ENCODE measurements around the gene ZBTB47. TPM values are rescaled to one million over a fixed set of nuclear protein-coding genes. Genes with fewer than 3 reads are reported as not detected.

The ZBTB47 gene
- total RNA-seq, 1 donor from 2014 or later: 13.3 TPM

DNA sequence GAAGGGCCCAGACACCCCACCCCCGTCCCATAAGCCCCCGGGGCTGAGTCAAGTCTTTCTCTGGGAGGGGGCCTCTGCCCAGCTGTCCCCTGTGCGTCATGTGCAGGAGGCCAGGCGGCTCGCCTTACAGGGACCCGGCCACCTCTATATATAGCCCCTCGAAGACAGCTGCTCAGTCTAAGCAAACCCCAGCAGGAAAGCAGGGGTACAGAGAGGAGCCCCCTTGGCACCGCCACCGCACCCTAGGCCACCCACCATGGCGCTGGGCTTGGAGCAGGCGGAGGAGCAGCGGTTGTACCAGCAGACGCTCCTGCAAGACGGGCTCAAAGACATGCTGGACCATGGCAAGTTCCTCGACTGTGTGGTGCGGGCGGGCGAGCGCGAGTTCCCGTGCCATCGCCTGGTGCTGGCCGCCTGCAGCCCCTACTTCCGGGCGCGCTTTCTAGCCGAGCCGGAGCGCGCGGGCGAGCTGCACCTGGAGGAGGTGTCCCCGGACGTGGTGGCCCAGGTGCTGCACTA is 31.9 kb downstream of the ZBTB47 start, which contains the start of gene KLHL40:
Gene KLHL40, plus strand, starts transcription at position 175 of the 519 bp plus-strand sequence. Its CDS starts 82 bp downstream, at position 257.
- DNase-seq: no peak

DNA sequence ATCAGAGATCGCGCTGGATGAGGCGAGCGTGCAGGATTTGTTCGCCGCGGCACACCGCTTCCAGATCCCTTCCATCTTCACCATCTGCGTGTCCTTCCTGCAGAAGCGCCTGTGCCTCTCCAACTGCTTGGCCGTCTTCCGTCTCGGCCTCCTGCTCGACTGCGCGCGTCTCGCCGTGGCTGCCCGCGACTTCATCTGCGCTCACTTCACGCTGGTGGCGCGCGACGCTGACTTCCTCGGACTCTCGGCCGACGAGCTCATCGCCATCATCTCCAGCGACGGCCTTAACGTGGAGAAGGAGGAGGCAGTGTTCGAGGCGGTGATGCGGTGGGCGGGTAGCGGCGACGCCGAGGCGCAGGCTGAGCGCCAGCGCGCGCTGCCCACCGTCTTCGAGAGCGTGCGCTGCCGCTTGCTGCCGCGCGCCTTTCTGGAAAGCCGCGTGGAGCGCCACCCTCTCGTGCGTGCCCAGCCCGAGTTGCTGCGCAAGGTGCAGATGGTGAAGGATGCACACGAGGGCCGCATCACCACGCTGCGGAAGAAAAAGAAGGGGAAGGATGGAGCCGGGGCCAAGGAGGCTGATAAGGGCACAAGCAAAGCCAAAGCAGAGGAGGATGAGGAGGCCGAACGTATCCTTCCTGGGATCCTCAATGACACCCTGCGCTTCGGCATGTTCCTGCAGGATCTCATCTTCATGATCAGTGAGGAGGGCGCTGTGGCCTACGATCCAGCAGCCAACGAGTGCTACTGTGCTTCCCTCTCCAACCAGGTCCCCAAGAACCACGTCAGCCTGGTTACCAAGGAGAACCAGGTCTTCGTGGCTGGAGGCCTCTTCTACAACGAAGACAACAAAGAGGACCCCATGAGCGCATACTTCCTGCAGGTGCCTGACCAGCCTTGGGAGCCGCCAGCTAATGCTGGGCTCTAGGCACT is 32.7 kb downstream of the ZBTB47 start:
- DNase-seq: no peak

DNA sequence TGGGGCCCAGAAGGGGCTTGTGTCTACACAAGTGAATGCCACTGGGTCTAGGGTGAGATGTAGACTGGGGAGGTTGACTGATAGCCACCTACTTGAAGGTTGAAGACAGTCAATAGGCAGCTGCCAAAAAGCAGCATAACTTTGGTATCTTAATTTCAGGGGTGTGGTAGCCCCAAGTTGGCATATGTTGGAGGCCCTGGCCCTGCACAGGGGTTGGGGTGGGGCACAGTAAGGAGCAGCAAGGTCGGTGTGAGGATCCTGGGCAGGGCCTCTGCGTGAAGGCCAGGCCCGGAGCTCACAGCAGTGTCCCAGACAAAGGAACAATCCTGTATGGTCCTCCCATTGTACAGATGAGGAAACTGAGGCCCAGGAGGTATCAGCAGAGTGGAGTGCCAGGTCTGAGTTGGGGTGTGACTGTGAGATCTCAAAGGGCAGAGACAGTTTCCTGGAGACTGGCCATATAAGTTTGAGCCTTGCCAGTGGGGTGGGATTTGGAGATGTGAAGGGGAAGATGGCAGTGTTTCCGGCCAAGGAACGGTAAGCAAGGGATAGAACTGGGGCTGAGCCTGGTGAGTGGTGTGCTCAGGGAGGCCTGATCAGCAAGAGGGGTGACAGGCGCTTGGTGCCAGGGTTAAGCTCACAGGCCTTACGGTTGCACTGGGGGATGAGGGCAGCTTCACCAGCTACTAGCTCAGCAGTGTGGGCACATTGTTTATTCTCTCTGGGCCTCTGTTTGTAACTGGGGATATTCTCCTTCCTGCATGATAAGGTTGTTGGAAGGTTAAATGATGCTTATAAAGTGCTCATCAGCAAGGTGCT is 33.5 kb downstream of the ZBTB47 start:
- no peak for DNase-seq

DNA sequence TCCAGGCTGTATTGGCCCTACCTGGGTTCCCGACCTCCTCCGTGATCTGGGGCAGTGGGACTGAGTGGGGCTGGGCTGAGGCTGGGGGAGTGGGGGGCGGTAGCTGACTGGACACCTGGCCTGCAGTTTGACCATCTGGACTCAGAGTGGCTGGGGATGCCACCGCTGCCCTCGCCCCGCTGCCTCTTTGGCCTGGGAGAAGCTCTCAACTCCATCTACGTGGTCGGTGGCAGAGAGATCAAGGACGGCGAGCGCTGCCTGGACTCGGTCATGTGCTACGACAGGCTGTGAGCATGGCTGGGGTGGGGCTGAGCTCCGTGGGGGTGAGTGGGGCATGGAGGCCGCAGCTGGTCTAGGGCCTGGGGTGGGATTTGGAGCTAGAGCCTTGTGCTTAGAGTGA is 34.5 kb downstream of the ZBTB47 start:
- no peak for DNase-seq

DNA sequence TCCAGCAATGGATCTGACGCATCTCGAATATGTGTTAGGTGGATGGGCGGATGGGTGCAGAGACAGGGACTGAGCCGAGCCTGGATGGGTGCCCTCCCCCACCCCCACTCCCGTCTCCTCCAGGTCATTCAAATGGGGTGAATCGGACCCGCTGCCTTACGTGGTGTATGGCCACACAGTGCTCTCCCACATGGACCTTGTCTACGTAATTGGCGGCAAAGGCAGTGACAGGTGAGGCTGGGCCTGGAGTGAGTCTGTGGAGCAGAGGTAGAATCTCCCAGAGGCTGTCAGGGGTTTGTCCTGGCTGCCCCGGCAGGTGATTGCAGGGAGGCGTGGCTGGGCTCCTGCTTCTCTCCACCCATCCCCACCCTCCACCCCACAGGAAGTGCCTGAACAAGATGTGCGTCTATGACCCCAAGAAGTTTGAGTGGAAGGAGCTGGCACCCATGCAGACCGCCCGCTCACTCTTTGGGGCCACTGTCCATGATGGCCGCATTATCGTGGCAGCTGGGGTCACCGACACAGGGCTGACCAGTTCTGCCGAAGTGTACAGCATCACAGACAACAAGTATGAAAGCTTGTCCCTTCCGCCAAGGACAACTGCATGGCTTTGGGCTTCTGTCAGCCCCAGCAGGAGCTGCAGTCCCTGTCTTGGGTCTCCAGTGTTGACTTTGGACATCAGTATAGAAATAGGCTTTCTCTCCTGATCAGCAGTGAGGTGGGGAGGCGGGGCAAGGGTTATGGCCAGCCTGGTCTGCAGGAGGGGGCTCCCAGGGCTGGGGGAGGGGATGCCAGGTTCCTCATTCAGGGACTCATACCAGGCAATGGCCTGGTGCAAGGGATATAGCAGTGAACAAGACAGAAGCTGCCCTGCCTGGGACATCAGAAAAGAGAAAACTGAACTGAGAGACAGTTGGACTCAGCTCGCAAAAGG is 35.3 kb downstream of the ZBTB47 start:
- DNase-seq: no peak

DNA sequence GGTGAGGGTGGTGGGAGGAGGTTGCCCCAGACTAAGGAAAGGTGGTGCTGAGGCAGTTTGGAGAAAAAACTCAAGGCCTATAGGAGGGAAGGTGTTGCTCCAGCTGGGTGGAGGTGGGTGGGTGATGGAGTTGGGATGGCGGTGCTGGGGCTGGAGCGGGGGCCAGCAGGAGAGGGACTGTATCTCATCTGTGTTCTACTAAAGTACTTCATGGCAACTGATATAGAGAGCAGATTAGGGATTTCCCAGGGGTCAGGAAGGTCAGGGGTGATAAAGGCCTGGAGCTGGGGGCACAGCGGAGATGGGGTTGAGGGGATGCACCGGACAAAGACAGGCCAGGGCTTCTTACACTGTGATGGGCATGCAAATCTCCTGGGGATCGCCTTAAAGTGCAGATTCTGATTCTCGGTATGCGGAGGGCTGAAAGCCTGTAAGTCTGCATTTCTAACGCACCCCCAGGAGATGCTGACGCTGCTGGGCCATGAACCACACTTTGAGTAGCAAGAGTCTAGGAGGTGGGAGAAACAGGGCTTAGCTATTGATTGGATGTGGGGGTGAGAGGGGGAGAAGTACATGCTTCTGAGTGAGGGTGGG is 36.0 kb downstream of the ZBTB47 start:
- no peak for DNase-seq

DNA sequence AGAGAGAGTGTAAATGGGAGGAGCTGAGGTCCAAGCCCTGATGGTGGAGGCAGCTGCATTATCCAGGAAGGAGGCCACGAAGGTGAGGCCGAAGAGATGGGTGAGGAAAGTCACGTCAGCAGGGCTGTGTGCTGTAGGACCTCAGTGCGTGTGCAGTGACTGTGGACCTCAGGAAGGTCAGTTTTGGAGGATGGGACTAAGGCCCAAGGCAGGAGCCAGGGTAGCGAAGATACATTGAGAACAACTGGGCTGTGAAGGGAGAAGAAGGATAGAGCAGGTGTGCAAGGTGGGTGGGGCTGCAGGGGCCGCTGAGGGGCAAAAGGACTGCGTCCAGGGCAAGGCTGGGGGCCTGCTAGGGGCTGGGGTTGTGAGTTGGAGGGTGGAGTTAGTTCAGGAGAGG is 36.7 kb downstream of the ZBTB47 start:
- no peak for DNase-seq

DNA sequence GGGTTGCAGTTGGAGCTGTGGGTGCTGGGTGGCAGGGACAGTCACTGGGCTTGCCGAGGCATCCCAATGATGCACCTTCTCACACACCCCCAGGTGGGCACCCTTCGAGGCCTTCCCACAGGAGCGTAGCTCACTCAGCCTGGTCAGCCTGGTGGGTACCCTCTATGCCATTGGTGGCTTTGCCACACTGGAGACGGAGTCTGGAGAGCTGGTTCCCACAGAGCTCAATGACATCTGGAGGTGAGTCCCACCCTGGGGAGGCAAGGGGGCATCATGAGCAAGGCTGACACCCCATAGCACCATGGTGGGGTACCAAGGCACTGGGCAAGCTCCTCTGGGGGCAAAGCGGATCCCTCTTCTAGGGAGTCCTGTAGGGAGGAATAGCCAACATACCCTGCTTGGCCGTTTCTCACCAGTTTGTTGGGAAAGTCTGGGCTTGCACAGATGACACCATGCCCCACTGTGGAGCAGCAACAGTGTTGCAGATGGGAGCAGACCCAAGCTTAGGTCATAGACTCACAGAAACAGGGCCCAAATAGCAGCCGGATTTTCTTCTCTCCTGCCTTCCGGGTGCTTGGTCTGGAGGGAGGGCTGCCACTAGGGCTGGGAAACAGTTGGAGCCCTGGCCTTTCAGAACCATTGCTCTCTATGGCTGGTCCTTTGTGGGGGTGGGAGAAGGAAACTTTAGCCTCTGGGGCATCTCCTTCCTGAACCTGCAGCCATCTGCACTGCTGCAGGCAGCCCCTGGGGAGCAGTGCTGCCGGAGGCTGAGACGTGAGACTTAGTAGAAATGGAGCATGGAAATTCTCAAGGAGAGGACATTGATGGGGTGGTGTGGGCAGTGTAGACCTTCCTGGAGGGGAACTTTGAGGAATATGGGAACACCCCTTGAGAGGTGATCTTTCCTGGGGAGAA is 37.5 kb downstream of the ZBTB47 start:
- DNase-seq: no peak

DNA sequence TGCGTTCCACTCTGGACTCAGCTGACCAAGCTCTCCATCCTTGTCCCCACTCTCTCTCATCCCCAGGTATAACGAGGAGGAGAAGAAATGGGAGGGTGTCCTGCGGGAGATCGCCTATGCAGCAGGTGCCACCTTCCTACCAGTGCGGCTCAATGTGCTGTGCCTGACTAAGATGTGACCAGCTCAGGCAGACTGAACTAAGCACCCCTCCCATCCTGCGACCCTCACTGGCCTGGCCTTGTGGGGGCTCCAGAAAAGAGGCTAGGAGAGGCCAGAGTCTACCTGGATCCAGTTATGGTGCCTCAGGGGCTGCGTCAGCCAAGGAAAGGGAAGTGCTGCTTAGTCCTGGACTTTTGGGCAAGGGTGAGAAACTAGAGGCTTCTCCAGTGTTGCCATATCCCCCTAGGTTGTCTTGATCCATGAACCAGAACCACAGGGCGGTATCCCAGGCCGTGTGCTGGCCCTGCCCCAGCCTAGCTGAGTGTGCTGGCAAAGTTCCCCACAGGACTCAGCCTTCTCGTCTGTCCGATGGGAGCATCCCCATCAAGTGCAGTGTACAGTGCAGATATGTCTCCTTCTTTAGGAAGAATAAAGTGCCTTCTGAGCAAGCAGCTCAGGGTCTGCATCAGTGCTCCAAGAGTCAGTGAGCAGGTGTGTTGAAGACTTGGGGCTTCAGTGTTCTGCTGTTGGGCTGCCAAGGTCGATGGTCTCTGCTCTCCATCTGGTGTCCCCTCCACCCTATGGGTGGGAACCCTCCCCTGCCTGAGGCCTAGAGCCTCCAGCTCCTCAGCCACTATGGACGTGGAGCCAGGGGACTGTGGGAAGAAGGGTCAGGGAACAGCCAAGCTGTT is 38.5 kb downstream of the ZBTB47 start:
- DNase-seq: no peak

DNA sequence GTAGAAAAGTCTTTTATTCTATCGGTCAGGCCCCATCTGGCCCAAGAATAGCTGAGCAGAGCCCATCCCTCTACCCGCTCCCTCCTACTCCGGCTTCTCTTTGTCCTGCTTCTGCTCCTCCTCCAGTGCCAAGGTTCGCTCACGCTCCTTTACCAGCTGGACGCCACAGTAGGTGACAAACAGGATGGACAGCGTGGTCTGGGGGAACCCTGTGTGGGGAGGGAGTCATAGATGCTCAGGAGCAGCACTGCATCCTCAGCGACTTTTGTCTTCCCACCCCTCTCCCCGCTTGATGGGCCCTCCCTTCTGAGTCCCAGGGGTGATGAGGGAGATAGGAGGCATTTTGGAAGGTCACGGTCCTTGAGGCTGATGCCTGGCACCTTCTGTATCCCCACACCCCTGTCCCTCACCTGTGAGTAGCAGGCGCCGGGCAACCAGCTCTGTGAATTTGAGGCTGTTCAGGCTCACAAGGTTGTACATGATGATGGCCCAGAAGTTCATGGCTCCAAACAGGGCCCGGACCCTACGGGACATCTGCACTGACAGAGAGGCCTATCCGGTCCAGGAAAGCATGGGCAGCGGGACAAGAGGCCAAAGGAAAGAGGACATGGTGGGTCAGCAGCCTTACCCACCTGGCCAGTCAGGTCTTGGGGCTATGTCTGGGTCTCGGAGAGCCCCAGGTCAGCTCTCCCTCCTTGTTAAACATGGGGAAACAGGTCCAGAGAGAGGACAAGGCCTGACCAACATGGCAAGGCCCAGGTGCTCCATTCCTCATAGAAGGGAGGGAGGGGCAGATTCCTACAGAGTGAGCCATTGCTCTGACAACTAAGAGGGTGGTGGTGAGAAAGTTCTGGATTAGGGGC is 39.4 kb downstream of the ZBTB47 start:
- no peak for DNase-seq

DNA sequence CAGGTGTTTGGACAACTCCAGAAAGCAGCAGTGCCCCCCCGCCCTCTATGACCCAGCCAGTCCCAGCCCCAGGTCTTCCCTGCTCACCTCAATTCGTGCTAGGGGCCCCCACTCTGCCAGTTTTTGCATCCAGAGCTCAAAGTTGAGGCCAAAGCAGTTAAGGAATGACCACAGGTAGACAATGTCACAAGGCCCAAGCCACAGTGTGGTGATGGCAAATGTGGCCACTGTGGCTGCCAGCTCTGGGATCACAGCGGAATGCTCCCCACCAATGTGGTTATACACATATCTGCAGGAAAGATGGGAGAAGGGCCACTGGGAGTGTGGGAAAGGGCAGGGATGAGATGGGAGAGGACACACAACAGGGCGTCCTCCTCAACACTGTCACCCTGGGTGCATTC is 40.0 kb downstream of the ZBTB47 start:
- DNase-seq: no peak

DNA sequence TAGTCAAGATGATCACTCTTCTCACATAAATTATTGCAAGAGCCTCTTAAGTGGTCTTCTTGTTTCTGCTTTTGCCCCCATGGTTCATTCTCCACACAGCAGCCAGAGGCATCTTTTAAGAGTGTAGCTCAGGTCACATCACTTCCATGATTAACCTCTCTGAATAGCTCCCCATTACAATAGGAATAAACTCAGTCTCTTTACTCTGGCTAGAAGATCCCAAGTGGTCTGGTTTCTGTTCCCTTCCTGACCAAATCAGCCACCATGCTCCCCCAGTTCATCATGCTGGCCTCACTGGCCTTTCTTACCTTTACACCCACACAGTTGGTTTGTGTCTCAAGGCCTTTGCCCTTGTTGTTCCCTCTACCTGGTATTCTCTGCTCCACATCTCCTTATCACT is 40.9 kb downstream of the ZBTB47 start:
- DNase-seq: no peak

DNA sequence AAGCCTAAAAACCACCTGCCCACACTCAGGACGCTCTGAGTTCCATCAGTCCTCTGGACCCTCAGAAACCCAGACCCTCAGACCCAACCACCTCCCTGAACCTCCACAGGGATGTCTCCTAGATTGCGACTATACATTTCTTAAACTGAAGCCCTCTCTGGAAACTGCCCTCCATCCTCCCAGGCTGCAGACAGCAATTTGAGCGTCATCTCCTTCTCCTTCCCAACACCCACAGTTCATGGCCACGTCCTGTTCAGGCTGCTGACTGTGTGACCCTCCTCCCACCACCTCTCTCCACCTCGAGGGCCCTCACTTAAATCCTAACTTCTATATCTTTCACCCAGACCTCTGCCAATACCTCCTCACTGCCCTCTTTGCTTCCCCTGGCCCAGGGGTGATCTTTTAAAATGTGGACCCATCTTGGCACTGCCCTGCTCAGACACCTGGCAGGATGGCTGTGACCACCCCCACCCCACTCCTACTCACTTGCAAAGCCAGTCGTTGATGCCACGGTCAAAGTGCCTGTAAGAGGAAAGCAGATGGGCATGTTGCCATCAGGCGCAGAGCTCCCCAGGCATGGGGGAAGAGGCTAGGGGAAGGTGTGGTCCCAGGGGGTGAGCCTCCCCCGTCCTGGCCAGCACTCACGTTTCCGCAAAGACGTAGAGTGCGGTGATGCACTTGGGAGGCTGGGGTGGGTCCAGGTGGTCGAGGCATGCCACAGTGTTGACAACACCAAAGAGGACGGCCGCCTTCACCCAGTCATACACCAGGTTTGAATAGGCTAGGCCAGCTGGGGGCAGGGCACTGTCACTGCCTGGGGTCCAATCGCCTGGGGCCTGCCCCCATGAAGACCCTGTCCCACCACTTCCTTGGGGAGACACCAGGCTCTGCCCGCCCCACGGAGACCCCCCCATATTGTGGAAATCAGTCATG is 43.1 kb downstream of the ZBTB47 start:
- no peak for DNase-seq

DNA sequence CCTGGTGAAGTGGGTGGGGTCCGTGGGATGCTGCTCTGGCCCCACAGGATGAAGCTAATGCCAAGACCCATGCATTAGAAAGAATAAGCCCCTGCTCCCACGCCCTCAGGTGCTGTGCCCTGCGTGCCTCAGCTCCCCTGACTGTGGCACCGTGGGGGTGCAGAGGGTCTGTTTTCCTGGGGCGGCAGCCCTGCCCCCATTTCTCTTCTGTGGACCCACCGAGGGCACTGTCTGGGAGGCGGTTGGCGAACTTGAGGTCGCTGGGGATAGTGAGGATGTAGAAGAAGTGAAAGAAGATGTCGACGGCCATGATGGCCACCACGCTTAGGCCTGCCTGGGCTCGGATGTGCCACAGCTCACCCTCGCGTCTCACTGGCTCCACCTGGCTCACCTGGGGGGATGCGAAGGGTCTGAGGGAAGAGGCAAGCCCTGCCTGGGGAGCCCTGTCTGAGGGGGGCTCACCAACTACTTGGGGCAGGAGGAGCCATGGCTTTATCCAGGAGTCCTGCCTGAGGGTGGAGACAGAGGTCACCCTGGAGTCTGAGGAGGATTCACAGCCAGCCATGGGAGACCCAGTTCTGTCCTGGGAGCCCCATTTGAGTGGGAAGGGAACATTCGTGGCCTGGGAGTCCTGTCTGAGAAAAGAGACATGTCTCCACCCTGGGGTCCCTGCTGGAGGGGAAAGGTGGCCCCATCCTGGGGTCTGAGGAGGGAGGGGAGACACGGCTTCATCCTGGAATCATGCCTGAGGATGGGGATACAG is 44.0 kb downstream of the ZBTB47 start:
- DNase-seq: no peak

DNA sequence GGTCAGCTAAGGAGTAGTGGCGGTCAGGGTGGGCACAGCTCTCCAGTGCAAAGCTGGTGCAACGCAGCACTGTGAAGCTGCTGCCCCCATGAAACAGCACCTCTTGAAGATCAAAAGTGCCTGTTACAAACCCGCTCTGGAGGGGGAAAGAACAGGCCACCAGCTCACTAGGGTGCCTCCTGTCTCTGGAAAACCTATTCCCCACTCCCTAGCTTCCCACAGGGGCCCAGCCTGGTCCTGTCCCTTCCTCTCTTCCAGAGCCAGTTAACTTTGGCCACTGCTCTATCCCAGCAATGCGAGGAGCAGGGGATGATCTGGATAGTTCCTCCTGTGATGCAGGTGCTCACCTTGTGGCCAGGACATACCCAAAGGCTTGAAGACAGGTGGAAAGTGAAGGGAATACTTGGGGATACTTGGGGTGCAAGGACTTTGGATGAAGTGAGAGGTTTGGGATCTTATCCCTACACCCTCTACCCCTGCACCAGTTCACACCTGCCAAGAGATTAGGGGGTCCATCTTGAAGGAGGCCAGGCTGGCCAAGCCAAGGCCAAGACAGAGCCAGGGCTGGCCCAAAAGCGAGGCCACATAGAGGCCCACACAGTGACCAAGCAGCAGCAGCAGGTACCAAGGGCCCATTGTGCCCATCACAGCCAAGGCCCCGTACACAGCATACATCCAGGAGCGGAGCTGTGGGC is 44.9 kb downstream of the ZBTB47 start:
- DNase-seq: no peak

DNA sequence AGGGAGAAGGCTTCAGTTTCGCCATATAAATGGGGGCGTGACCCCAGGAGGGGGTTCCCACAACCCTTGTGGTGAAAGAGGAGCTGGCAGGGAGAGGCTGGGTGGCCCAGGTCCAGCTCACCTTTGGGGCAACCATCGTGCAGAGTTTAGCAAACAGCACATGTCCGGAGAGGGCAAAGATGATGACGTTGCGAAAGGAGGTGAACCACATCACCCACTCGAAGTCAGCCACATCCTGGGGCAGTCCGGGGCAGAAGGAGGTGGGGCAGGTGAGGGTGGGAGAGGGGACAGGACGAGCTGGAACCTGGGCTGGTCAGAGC is 45.4 kb downstream of the ZBTB47 start:
- no peak for DNase-seq

Data from skin of body (tissue), 2 donors.